Ovary (tissue), 3 donors: ENCODE results near the gene FBXL19.

Experiments used
- CTCF ChIP-seq, 3 donors: fragments of 450-650 bp in 2 of 3; fragments of 200-600 bp in 1 of 3; IDR thresholded peaks; one replicate each; pipeline versions ENCODE4 v1.5.1 to v1.8.0; 2016 to 2022; ENCODE audit warnings: antibody characterized with exemption in 3 of 3, mild to moderate bottlenecking in 1 of 3
- EP300 ChIP-seq: sonication (generic); formaldehyde crosslinking; IDR thresholded peaks from one replicate; pipeline ENCODE4 v1.6.1; 2017; ENCODE audit warnings: antibody characterized with exemption
- POLR2A ChIP-seq: fragments of 450-650 bp; IDR thresholded peaks from one replicate; pipeline ENCODE4 v1.6.1; 2017; ENCODE audit warnings: antibody characterized with exemption, mild to moderate bottlenecking, moderate library complexity
- donor health status: DM: no; HTN: no; CAD: no.

DNA sequence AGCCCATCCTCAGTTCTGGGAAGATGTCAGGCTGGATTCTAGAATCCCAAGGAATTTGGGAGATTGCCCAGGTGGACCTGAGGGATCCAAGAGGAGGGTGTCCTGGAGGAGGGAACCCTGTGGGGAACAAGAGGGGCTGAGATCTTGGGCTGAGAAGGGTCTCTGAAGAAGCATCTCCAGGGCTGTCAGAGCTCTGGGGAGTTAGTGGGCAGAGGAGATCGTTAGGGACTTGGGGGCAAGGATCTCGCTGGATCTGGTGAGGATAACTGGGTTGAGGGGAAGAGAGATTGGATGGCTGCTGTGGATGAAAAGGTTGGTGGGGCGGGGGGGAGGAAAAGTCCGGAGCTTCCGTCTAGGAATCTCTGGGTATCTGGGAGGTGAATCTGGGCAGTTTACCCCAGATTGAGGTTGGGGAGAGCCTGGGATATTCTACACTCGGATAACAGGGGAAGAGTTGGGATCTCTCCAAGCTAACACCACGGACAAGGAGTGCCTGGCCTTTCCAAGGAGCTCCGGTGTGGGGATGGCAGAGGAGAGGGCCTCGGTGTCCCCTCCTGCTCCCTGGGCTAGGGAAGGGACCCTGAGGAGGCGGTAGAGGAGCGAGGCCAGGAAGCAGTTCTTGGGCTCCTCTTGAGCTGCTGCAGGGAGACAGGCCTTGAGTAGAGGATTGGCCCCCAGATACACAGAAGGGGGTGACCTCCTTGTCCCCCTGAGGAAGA, 1.7 kb downstream of the FBXL19 start:
- TF ChIP-seq CTCF (IDR thresholded peaks at IDR 0.05) (no peak), POLR2A (no peak), EP300 (no peak)
